Measurements from ENCODE around the gene CELF1. TPM values are rescaled to one million over a fixed set of nuclear protein-coding genes. Genes with fewer than 3 reads are reported as not detected.
"Not testable (repeated sequence)": the region's sequence is repeated elsewhere in the genome, so short reads cannot be mapped to it uniquely, and the experiment has no call there.

CELF1 gene
- total and polyA plus RNA-seq, 2 experiments from 2014 or later: 59.1 to 84.6 TPM

GRCh38 chr11:47565340-47566148, 12.6 kb upstream of the CELF1 start, which contains the start of gene PTPMT1:
Gene PTPMT1, plus strand, starts transcription at chr11:47565599. Its CDS starts 24 bp downstream, at chr11:47565623.
- Histone ChIP-seq H3K9me3 (ENCODE audit: low read depth) (no peaks in the 10 kb centered on the region), H3K4me1 (ENCODE audit: insufficient read depth) (peaks cover 13% of the 10 kb centered on the region), H3K36me3 (replicated peaks; ENCODE audit: insufficient read depth, low read depth) (no peaks in the 10 kb centered on the region), H2AFZ (peak within 1 kb of the TSS; percentile 97), H4K20me1 (ENCODE audit: insufficient read depth, poor library complexity, severe bottlenecking) (no peaks in the 10 kb centered on the region), H3K27ac (peak within 1 kb of the TSS; percentile 81), H3K27me3 (no peaks in the 10 kb centered on the region), H3K9me2 (replicated peaks; ENCODE audit: insufficient read depth) (no peaks in the 10 kb centered on the region), H3K79me2 (peaks cover 53% of the 10 kb centered on the region), H3K4me3 (peak within 1 kb of the TSS; percentile 95), H3K4me2 (peak within 1 kb of the TSS; percentile 96)
- WGBS (ENCODE audit: low lambda C conversion rate, missing lambda C conversion rate): 2% methylated on average over 42 of the region's 86 CpGs
- DNase-seq (ENCODE audit: low spot score): peak; percentile 90
- no peak for TF ChIP-seq CTCF (IDR thresholded peaks at IDR 0.05; ENCODE audit: poor library complexity)
- TF ChIP-seq EZH2phosphoT487 (IDR thresholded peaks at IDR 0.05; ENCODE audit: low read depth, severe bottlenecking, unreplicated experiment): no peak
- TF ChIP-seq EZH2 (IDR thresholded peaks at IDR 0.05; ENCODE audit: borderline replicate concordance): no peak

- Histone ChIP-seq H3K9me2 (replicated peaks; ENCODE audit: insufficient read depth) (no peaks in the 10 kb centered on the region), H3K9me3 (ENCODE audit: low read depth) (no peaks in the 10 kb centered on the region), H2AFZ (peak overlapping the region; percentile 97), H3K4me2 (peak overlapping the region; percentile 96), H3K27ac (peak overlapping the region; percentile 74), H3K79me2 (peaks cover 48% of the 10 kb centered on the region), H3K4me1 (ENCODE audit: insufficient read depth) (peaks cover 13% of the 10 kb centered on the region), H3K36me3 (replicated peaks; ENCODE audit: insufficient read depth, low read depth) (no peaks in the 10 kb centered on the region), H4K20me1 (ENCODE audit: insufficient read depth, poor library complexity, severe bottlenecking) (no peaks in the 10 kb centered on the region), H3K27me3 (no peaks in the 10 kb centered on the region), H3K4me3 (peak overlapping the region; percentile 80)
- no peak for DNase-seq (ENCODE audit: low spot score)
- no peak for TF ChIP-seq EZH2phosphoT487 (IDR thresholded peaks at IDR 0.05; ENCODE audit: low read depth, severe bottlenecking, unreplicated experiment)
- TF ChIP-seq CTCF (IDR thresholded peaks at IDR 0.05; ENCODE audit: poor library complexity): no peak
- no peak for TF ChIP-seq EZH2 (IDR thresholded peaks at IDR 0.05; ENCODE audit: borderline replicate concordance)
- WGBS (ENCODE audit: low lambda C conversion rate, missing lambda C conversion rate): 20% methylated on average over 11 of the region's 11 CpGs
These were observed 12.0 kb upstream of the CELF1 start for GRCh38 chr11:47564933-47565339.

- DNase-seq (ENCODE audit: low spot score); H3K27me3 ChIP-seq; H3K27ac ChIP-seq; H4K20me1 ChIP-seq (ENCODE audit: insufficient read depth, poor library complexity, severe bottlenecking); H3K9me2 ChIP-seq (replicated peaks; ENCODE audit: insufficient read depth); H3K36me3 ChIP-seq (replicated peaks; ENCODE audit: insufficient read depth, low read depth); H3K9me3 ChIP-seq (ENCODE audit: low read depth); H3K4me3 ChIP-seq; H2AFZ ChIP-seq: not testable (repeated sequence)
- H3K79me2 ChIP-seq: peaks cover 42% of the 10 kb centered on the region
- H3K4me1 ChIP-seq (ENCODE audit: insufficient read depth): peaks cover 13% of the 10 kb centered on the region
- H3K4me2 ChIP-seq: peak overlapping the region; percentile 96
- 94% methylated on average over 10 of the region's 10 CpGs for WGBS (ENCODE audit: low lambda C conversion rate, missing lambda C conversion rate)
These were observed 11.4 kb upstream of the CELF1 start for GRCh38 chr11:47564366-47564765.

- 94% methylated on average over 4 of the region's 4 CpGs for WGBS (ENCODE audit: low lambda C conversion rate, missing lambda C conversion rate)
These were observed 9.5 kb upstream of the CELF1 start for GRCh38 chr11:47562393-47562792.

More at GRCh38 chr11:47562393-47562792, 9.5 kb upstream of the CELF1 start:
- not testable (repeated sequence) for H4K20me1 ChIP-seq (ENCODE audit: insufficient read depth, poor library complexity, severe bottlenecking); H3K36me3 ChIP-seq (replicated peaks; ENCODE audit: insufficient read depth, low read depth); H3K27ac ChIP-seq; H3K4me3 ChIP-seq; H3K9me3 ChIP-seq (ENCODE audit: low read depth); H3K4me2 ChIP-seq; H3K9me2 ChIP-seq (replicated peaks; ENCODE audit: insufficient read depth); H3K27me3 ChIP-seq; DNase-seq (ENCODE audit: low spot score); H2AFZ ChIP-seq
- H3K79me2 ChIP-seq: peaks cover 24% of the 10 kb centered on the region
- peaks cover 13% of the 10 kb centered on the region for H3K4me1 ChIP-seq (ENCODE audit: insufficient read depth)

Measured in hepatocyte (in vitro differentiated cells).